ENCODE data around the gene TRIM10.
"Not testable (repeated sequence)": the region's sequence is repeated elsewhere in the genome, so short reads cannot be mapped to it uniquely, and the experiment has no call there.

Gene TRIM10

DNA sequence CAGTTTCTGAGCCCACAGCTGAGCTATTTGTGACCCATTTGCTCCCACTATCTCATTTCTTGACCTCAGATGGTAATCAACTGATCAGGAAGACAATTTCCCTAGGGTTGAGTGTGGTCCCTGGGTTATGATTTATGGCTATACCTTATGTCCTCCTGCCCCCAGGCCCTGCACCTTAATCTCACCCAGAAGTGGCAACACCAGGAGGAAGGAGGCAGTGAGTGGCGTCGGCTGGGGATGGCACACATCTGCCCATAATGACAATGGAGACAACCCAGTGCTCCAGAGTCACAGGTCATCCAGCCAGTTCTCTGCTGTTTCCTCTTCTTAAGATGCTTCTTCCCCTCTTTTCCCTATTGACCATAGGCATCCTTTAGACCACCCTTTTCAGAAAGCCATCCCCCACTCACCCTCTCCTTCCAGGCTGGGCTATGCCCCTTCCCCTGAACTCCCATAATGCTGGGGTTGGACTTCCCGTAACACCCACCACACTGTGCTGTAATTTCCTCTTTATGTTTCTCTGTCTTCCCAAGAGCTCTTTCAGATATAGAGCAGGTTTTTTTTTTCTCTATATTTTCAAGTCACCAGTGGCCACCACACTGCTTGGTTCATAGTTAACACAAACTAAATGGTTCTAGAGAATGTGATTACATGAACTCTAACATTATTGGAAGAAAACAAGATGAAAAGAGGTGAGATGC is 8.0 kb downstream of the TRIM10 start:
- DNase-seq = no peak

DNA sequence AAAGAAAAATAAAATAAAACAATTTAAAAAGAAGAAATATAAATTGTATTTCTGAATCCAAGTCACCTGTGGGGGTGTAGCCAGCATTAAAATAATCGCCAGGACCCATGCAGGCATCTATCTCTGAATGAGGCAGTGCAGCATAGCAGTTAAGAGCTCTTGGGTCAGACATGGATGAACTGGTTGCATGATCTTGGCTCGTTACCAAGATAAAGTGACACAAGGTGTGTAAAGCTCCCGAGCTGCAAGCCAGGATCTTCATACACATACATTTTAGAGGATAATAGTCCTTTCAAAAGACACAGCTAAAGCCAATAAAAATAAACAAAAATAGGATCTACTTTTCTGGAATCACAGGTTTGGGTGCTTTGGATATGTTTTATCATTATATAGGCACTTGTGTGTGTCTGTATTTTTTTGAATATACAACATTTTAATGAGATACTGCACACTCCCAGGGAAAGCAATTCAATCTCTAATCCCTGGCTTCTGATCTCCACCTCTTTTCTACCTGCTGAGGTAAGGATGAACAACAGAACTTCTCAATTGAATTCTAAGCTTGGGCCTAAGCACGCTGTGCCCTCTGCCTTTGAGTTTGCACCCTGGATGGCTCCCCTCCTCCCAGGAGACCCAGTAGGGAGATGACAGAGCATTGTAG is 8.9 kb downstream of the TRIM10 start:
- DNase-seq = no peak

DNA sequence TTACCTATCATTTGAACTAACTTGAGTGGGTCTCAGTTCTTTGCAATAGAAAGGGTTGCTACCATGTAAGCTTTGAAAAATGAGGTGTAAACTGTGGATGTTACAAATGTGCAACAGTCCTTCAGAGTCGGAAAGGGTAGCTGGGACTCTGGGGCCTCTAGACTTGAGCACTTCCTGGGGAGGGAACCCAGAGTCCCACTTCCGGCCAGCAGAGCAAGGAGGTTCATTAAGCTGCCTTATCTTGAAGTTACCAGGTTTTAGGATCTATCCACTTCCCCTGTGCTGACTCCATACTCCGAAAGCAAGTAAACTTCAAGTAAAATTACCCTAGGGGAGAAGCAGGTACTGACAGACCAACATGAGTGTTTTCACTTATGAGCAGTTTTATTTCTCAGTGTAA is 9.4 kb downstream of the TRIM10 start:
- DNase-seq = peak; percentile 92

DNA sequence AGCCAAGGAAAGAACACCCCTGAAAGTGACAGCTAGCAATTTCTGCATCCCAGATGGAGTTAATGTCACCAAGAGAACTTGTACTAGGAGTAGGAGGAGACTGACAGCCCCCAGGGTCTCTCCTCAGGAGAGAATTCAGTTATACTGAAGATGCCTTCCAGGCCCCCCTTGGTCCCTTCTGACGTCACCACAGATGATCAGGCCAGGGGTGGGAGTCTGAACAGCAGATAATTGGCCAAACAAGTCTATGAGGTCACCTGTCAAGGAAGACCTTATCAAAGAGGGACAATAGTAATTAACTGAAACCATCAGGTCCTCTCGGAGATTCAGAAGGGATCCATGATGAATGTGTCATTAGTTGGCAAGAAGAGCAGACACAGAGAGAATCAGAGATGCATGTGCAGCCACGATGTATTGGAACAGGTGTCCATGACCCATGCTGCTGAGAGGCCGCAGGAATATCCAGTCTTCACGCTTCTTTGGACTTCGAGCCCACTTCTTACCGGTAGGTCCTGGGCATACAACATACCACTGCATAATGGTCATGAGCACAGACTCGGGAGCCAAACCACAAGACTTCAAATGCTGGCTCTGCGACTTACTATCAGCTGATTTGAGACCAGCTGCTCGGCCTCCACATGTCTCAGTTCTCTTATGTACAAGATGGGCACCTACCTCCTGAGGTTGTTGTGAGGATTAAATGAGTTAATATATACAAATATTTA is 10.2 kb downstream of the TRIM10 start:
- no peak for DNase-seq

DNA sequence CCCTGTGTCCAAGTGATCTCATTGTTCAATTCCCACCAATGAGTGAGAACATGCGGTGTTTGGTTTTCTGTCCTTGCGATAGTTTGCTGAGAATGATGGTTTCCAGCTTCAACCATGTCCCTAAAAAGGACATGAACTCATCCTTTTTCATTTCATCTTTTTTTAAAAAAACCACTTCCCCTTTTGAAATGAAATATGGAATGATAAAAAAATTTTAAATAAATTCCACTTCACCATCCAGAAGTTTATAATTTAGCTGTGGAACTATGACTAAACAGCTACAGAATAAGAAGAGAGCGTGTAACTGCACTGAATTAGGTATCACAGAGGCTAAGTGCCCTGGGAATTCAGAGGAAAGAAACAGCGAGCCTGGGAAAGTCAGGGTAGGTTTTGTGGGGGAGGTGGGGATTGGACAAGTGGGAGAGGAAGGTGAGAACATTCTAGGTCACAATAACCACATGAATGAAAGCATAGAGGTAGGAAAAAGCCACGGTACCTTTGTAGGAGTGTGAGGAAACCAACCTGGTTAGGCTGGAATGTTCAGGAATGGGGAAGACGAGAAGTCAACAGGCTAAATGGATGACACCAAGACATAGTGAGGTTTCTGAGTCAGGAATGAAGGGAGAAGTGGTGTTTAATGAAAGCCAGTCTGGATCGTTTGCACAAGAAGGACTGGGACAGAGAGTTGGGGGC is 11.0 kb downstream of the TRIM10 start:
- DNase-seq = no peak

DNA sequence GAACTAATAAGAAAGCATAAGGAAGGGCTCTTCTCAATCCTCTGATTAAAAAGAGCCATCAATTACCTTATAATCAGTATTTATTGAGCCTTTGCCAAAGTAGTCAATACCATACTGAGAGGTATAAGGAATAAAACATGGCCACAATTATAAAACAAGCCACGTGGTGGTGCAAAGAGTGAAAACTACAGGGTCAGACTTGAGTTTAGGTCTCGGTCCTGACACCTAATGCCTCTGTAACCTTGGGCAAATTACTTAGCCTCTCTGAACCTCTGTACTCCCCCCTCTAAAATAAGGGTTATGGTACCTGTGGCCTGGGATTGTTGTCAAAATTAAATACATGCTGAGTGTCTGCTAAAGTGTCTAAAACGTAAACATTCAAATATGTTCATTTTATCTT is 11.8 kb downstream of the TRIM10 start:
- DNase-seq = no peak

DNA sequence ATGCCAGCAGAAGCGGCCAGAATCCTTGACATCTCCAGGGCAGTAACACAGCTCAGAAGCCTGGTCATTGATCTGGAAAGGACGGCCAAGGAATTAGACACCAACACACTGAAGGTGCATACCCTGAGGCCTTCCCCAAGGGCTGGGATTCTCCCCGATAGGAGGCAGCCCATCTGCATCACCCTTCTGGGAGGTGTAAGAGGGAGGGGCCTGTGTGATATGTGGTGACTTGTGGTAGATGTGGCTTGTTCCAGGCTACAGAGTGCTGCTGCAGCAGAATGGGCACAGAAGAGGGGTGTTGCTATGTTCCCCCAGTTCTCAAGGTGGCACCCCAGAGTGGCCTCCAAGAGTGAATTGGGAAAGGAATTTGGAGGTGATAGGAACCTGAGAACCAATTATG is 13.9 kb downstream of the TRIM10 start:
- DNase-seq = peak; percentile 23

DNA sequence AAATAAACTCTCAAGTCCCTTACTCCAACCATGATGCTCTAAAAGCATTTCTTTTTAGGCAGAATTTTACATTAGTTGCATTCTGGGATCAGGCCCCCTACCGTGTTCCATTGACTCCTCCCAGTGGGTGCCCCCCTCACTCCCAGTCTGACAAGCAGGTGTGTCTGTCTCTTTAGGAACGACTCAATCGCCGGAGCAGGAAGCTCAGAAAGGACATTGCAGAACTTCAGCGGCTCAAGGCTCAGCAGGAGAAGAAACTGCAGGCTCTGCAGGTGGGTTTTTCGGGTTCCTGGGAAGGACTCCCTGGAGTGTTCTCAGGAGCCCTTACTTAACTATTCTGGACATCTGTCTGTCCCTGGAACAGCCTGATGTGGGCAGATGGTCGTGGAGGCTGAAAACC is 15.2 kb downstream of the TRIM10 start:
- DNase-seq = no peak

DNA sequence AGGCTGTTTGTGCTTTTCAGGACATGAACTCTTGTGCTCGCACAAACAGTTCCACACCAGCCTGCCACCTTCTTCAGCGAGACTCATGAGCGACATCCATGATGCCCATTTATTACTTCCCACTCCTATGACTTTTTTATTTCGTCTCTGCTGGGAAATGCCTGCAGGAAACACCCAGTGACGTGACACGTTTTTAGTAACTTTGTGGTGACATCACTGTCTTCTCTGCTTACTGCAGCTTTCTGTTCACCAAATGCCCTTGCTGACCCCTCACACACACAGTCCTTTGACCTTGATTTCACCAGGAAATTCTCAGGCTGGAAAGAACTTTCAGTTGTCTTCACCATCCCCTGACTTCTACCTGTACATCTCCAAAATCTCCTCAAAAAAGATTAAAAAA is 16.2 kb downstream of the TRIM10 start:
- DNase-seq = no peak

DNA sequence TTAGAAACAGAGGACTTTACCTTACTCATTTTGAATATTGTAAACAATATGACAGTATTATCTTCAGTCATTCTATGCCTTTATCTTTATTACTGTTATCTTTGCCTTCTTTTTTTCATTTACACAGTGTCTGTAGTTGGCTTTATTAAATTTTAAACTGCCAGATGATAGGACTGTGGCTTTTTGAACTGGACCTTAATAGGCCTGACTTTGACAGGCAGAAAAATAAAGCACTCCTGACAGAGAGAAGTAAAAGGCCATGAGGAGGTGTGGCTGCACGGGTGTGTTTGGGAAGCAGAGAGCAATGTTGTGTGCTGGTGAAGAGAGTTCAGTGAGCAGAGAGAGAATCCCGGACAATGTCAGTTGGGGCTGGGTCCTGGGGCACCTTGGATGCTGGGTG is 17.2 kb downstream of the TRIM10 start:
- DNase-seq = no peak

DNA sequence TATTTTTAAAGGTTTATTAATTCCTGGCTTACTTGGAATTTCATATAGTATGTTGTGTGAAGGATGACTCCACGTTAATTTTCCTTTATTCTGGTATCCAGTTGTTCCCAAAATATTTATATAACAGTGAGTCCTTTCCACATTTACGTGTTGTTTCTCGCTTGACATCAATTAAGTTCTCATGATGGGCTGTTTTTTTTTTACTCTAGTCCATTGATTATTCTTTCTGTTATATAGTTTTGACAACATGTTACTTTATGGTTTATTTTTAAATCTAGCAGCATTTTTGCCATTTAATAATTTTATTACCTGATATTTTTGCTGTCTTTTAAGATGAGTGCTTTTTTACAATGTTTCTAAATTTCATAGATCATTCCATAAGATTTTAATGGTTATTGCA is 18.3 kb downstream of the TRIM10 start:
- DNase-seq = no peak

DNA sequence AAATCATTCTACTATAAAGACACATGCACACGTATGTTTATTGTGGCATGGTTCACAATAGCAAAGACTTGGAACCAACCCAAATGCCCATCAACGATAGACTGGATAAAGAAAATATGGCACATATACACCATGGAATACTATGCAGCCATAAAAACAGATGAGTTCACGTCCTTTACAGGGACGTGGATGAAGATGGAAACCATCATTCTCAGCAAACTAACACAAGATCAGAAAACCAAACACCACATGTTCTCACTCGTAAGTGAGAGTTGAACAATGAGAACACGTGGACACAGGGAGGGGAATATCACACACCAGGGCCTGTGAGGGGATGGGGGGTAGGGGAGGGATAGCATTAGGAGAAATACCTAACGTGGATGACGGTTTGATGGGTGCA is 20.8 kb downstream of the TRIM10 start:
- not testable (repeated sequence) for DNase-seq

DNA sequence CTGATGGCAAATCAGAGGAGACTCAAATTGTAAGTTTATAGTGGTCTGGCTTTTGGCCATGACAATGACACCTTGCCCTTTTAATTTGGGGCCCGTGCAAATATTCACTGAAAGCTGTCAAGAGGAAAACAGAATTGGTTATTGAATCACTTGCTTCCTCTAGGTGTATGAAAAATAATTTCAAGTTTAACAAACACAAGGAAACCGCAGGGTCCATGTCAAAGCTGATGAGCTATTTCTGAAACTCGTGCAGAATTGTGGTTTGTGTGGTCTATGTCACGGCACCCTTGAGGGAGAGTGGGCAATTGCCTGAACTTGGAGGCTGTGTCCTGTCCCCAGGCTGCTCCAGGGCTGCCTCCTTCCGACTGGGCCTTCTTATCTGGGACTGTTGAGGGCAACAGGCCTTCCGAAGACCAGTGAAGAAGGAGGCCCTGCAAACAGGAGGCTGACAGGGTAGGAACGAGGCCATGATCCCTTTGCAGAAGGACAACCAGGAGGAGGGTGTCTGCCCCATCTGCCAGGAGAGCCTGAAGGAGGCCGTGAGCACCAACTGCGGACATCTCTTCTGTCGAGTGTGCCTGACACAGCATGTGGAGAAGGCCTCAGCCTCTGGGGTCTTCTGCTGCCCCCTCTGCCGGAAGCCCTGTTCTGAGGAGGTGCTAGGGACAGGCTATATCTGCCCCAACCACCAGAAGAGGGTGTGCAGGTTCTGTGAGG is 24.3 kb downstream of the TRIM10 start:
- peak; percentile 35 for DNase-seq

DNA sequence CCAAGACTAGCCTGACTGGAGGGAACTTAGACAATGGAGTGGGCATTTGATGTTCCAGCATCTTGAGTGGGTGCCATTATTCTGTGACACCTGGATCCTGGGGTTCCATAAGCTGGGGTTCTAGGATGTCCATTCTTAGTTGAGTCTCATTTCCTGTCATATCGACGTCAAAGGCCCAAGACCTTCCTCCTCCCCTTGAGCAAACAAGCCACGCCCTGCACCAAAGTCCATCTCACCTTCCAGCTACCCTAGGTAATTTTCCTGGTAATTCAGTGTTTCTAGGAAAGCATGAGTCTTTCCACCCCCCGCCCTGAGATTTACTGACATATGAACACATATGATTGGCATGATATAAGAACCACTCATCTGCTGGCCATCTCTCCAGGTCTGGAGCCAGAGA is 25.3 kb downstream of the TRIM10 start, which contains the start of gene TRIM40:
TRIM40 (plus strand) TSS at position 384 of the 400 bp plus-strand sequence. CDS start 897 bp downstream, outside the sequence.
- no peak for DNase-seq

DNA sequence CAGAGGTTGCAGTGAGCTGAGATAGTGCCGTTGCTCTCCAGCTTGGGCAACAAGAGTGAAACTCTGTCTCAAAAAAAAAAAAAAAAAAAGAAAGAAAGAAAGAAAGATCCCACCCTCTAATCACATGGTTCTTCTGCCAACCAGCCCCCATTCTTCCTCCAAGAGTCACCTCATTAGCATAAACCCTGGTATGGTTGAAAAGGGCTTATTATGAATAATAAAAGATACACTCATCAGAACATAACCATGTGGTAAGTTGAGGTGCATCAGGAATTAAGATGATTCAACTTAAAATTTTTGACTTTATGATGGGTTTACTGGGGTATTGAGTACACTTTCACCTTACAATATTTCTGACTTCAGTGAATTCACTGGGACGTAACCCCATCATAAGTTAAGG is 25.9 kb downstream of the TRIM10 start:
- DNase-seq = no peak

DNA sequence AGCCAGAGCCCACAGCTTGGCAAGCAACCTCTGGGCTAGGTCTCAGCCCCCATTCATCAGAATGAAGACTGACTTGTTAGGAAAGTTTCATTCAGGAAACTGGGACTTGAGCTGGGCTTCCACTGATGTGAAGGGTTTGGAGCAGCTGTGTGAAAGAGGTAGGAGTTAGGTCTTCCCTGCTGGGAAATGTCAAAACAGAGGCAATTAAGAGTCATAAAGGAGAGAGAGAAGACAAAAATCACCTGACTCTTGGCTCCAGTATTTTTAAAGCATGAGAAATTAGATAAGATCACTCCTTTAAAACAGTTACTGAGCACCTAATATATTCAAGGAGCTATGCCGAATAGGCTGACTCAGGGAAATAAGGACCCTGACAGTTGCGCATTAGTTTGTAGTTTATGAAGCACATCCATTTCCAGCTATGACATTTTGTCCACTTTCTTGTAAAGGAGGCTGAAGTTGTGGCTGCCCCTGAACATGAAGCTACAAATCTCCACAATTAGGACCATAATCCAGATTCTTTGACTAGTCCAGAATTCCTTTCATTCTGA is 29.0 kb downstream of the TRIM10 start:
- DNase-seq = no peak

DNA sequence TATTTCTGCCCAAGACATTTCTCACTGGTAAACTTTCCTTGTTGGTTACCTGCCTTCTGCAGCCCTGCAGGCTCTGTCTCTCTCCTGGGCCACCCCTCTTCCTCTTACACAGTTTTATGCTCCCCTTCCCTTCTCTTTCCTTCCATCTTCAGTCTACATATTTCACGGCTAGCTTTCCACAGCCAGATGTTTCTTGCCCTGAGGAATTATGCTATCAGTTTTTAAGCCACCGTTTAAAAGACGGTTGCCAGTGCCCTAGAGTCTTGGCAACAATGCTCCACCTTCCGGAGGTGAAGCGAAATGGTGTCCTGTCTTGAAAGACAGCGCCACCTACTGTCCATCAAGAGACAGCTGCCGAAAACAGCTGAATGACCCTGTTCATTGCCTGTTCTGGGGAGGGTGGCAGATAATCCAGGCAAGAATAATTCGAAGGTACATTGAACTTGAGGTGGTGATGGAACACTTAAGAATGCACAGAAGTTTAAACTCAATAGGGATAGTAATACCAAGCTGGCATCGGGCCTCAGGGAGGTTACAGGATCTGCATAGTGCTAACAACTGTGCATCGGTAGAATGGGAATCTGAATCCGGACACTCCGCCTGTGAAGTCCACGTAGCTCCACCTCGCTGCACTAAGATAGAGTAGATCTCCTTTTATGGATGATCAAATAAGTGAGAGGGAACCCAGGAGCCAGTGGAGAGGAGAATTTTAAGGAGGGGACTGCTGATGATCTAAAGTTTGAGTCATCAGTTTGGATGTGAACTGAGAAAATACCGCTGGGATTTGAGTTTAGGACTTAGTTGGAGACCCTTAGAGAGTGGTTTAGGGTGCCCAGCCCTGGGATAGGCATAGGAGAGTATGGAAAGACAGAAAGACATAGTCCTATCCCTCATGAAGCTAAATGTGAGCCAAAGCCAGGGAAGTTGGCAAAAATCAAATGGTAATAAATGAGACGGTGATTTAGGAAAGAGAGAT is 29.8 kb downstream of the TRIM10 start:
- peak; percentile 95 for DNase-seq

DNA sequence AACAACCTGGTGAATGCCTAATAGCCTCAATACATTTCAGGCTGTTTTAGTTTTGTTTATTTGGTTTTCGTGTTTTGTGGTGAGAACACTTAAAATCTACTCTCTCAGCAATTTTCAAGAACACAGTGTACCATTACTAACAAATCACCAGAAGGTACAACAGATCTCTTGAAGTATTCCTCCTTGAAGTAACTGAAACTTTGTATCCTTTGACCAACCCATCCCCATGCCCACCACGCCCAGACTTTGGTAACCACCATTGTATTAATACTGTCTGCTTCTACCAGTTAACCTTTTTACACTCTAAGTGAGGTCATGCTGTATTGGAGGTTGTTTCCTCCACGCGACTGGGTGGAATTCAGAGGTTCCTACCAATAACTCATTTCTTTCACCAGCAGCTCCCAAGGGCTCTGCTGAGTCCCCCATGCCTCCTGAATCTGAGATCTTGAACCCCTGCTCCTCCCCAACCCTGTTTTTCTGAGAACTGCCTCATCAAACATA is 30.8 kb downstream of the TRIM10 start:
- no peak for DNase-seq

DNA sequence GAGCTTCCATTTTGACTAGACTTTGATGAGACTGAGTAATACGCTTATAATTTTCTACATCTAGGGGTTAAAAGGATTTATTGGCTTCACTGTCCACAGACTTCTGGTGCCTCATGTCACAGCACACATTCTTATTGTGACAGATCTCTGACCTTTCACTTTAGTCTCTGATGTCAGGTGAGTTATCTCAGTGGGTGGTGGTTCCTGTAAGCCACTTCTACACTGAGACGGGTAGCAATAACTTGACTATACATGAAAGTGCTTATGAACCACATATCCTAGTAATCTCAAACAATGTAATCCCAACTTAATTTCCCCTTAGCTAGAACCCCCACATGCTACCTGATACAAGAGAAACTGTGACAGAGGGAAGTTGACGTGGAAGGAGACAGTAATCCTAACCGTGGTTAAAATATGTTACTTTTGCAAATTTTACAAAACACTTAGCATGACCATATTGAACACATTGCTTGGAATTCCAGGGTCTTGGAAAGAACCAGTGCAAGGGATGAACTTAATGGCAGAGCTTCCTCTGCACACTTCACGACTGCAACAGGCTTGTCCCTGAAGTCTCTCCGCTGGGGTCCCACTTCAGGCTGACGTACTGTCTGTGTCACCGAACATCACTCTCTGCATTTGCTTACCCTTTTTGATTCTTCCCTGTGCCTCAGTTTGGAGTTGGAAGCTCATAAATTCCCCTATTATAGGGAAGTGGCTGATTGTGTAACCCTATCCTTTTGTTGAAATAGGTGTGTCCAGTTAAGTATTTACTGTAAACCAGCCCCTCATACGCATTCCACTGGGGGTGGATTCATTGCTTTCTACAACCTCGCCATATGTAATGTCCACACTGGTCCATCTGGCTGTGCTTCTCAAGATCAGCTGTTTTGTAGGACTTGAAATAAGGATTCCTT is 31.5 kb downstream of the TRIM10 start:
- DNase-seq = no peak
